Thyroid gland (tissue), 4 donors: ENCODE data around the gene ADI1. TPM values are rescaled to one million over a fixed set of nuclear protein-coding genes. Genes with fewer than 3 reads are reported as not detected.

Experiments used
- DNase-seq, 2 donors: peaks; one replicate each; pipeline ENCODE4 v3.0.0-alpha.2; 2019
- H3K27ac ChIP-seq, 3 donors: fragments of 200-600 bp; sonication (generic); 1 replicate in 2 of 3; 2 replicates in 1 of 3; pipeline ENCODE4 v1.5.1; 2016 to 2019; ENCODE audit warnings: mild to moderate bottlenecking in 1 of 3, moderate library complexity in 1 of 3
- H3K27me3 ChIP-seq: fragments of 200-600 bp; sonication (generic); one replicate; pipeline ENCODE4 v1.5.1; 2019
- H3K36me3 ChIP-seq, 2 donors: fragments of 200-600 bp; sonication (generic); one replicate each; pipeline ENCODE4 v1.5.1; 2016 to 2019
- H3K4me1 ChIP-seq, 2 donors: fragments of 200-600 bp; sonication (generic); one replicate each; pipeline ENCODE4 v1.5.1; 2017 to 2019
- H3K4me3 ChIP-seq, 3 donors: fragments of 200-600 bp; sonication (generic); replicated peaks in 1 of 3; 1 replicate in 2 of 3; 2 replicates in 1 of 3; pipeline ENCODE4 v1.5.1; 2016; ENCODE audit warnings: mild to moderate bottlenecking in 1 of 3
- H3K9me3 ChIP-seq: fragments of 200-600 bp; sonication (generic); one replicate; pipeline ENCODE4 v1.5.1; 2017
- CTCF ChIP-seq, 6 experiments: fragments of 200-600 bp in 3 of 6; fragments of 450-650 bp in 3 of 6; sonication (generic) in 3 of 6; IDR thresholded peaks; one replicate each; pipeline ENCODE4 v1.5.1; 2016 to 2019; ENCODE audit warnings: antibody characterized with exemption in 6 of 6, mild to moderate bottlenecking in 2 of 6, inconsistent platforms in 1 of 6, moderate library complexity in 1 of 6
- POLR2A ChIP-seq, 2 donors: fragments of 450-650 bp; IDR thresholded peaks; one replicate each; pipeline ENCODE4 v1.6.1; 2017; ENCODE audit warnings: antibody characterized with exemption in 2 of 2, mild to moderate bottlenecking in 2 of 2, moderate library complexity in 1 of 2
- whole genome bisulfite sequencing, 2 donors: methylation state at CpG; one replicate each; pipeline ENCODE4 v1.1.5; 2017; 5-methylcytosine and 5-hydroxymethylcytosine counted together
- intact Hi-C: fragments of 100-400 bp; cut with DNase I; formaldehyde crosslinking; loops from one replicate; pipeline ENCODE4 v1.15.1; 2023
- total RNA-seq, 4 donors: library from RNA; depleted of rRNA; stranded (reverse); fragments of >200 nt; gene quantifications; one replicate each; pipeline ENCODE4 v1.2.3, GENCODE V29; 2016

ADI1 gene
- total RNA-seq, 4 donors from 2014 or later, result 35.9 to 65.1 (median 59.2) TPM

GRCh38 chr2:3491716-3492474 lies 27.4 kb downstream of the ADI1 start:
- Histone ChIP-seq H3K27ac (no peak overlapping the region), H3K4me1 (peaks cover 6 to 19% of the 10 kb centered on the region in 2 donors), H3K9me3 (no peaks in the 10 kb centered on the region), H3K36me3 (peaks cover 0 to 9% of the 10 kb centered on the region in 2 donors), H3K27me3 (no peaks in the 10 kb centered on the region), H3K4me3 (no peak overlapping the region)
- intact Hi-C loops, result no loop called here
- WGBS, 2 donors, result 90 to 95% methylated on average over 13 to 17 of the region's 17 CpGs
- DNase-seq, result no peak
- no peak for TF ChIP-seq POLR2A (IDR thresholded peaks at IDR 0.05)

GRCh38 chr2:3491306-3491705 lies 28.0 kb downstream of the ADI1 start:
- no peaks in the 10 kb centered on the region for H3K27me3 ChIP-seq
- peaks cover 6 to 19% of the 10 kb centered on the region in 2 donors for H3K4me1 ChIP-seq
- intact Hi-C loops, result no loop called here
- TF ChIP-seq POLR2A (IDR thresholded peaks at IDR 0.05) (no peak), CTCF (IDR thresholded peaks at IDR 0.05) (no peak)
- peaks cover 0 to 6% of the 10 kb centered on the region in 2 donors for H3K36me3 ChIP-seq
- no peak overlapping the region for H3K4me3 ChIP-seq
- DNase-seq, result no peak
- no peaks in the 10 kb centered on the region for H3K9me3 ChIP-seq
- 60 to 69% methylated on average over 5 to 6 of the region's 6 CpGs for WGBS, 2 donors
- no peak overlapping the region for H3K27ac ChIP-seq

- 74 to 79% methylated on average over 23 to 24 of the region's 27 CpGs for WGBS, 2 donors
- TF ChIP-seq CTCF (IDR thresholded peaks at IDR 0.05) (no peak), POLR2A (IDR thresholded peaks at IDR 0.05) (no peak)
- Histone ChIP-seq H3K4me1 (peaks cover 6 to 19% of the 10 kb centered on the region in 2 donors), H3K36me3 (peaks cover 0 to 4% of the 10 kb centered on the region in 2 donors), H3K27me3 (no peaks in the 10 kb centered on the region), H3K9me3 (no peaks in the 10 kb centered on the region), H3K27ac (no peak overlapping the region), H3K4me3 (no peak overlapping the region)
- DNase-seq, result no peak
- intact Hi-C loops, result no loop called here
Observed at GRCh38 chr2:3490191-3491170, 28.9 kb downstream of the ADI1 start.

- Histone ChIP-seq H3K27ac (peak overlapping the region in 2 of 3 donors; percentile 75 to 88), H3K27me3 (no peaks in the 10 kb centered on the region), H3K36me3 (peaks cover 0 to 4% of the 10 kb centered on the region in 2 donors), H3K4me3 (no peak overlapping the region), H3K9me3 (no peaks in the 10 kb centered on the region), H3K4me1 (peaks cover 6 to 19% of the 10 kb centered on the region in 2 donors)
- no peak for TF ChIP-seq CTCF (IDR thresholded peaks at IDR 0.05)
- TF ChIP-seq POLR2A (IDR thresholded peaks at IDR 0.05), result no peak
- intact Hi-C loops, result no loop called here
- no peak for DNase-seq
- WGBS, 2 donors, result 91 to 92% methylated on average over 14 to 16 of the region's 16 CpGs
Observed at GRCh38 chr2:3489764-3490115, 29.6 kb downstream of the ADI1 start.

GRCh38 chr2:3488855-3489763 lies 30.2 kb downstream of the ADI1 start:
- H3K4me3 ChIP-seq, result no peak overlapping the region
- peaks cover 0 to 4% of the 10 kb centered on the region in 2 donors for H3K36me3 ChIP-seq
- intact Hi-C loops, result no loop called here
- TF ChIP-seq CTCF (IDR thresholded peaks at IDR 0.05) (no peak), POLR2A (IDR thresholded peaks at IDR 0.05) (peak in 1 of 2 donors; percentile 19)
- WGBS, 2 donors, result 45 to 61% methylated on average over 17 to 27 of the region's 27 CpGs
- peak; percentile 85 to 90 for DNase-seq
- peaks cover 6 to 19% of the 10 kb centered on the region in 2 donors for H3K4me1 ChIP-seq
- H3K27ac ChIP-seq, result peak overlapping the region; percentile 75 to 91 (median 88)
- no peaks in the 10 kb centered on the region for H3K9me3 ChIP-seq
- H3K27me3 ChIP-seq, result no peaks in the 10 kb centered on the region
